H7 (cell line): Measurements from ENCODE around the gene ZNF708. TPM values are rescaled to one million over a fixed set of nuclear protein-coding genes. Genes with fewer than 3 reads are reported as not detected.
"Not testable (repeated sequence)": the region's sequence is repeated elsewhere in the genome, so short reads cannot be mapped to it uniquely, and the experiment has no call there.

Source experiments
- DNase-seq: peaks from one replicate; pipeline ENCODE4 v3.0.0; 2012
- H3K27me3 ChIP-seq: 2 replicates; pipeline ENCODE4 v1.6.0; 2011; ENCODE audit warnings: mild to moderate bottlenecking, low read length; ENCODE audit not compliant: control insufficient read depth, insufficient read depth
- H3K36me3 ChIP-seq: replicated peaks from 2 replicates; pipeline ENCODE4 v1.5.1; 2011; ENCODE audit warnings: low read length; ENCODE audit not compliant: control insufficient read depth, insufficient read depth
- H3K4me3 ChIP-seq: 2 replicates; pipeline ENCODE4 v1.5.1; 2011; ENCODE audit warnings: low read depth, mild to moderate bottlenecking, control low read depth, low read length, moderate library complexity; ENCODE audit not compliant: insufficient read depth
- total RNA-seq: library from RNA; depleted of rRNA; stranded (reverse); fragments of >200 nt; shearing (Covaris generic); gene quantifications from 2 replicates; pipeline ENCODE4 v1.2.3, GENCODE V29; 2014; rRNA removed

ZNF708 gene
- total RNA-seq, 1 experiment from 2014 or later, result 6.5 TPM

DNA sequence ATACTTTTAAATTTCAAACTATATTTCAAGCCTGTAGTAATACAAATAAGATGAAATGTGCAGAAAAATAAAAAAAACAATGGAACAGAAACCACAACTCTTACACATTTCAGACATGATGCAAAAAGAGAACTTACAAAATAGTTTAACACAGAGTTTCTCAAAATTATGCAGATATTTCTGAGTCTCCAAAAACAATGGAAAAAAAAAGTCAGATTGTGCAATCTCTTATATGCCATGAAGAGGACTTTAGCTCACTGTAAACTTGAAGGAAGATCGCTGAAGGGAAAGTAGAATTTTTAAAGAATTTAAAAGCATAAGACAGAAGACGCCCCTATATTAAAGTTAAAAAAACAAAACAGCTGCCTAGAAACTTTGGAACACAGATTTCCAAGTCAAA, 20.4 kb downstream of the ZNF708 start:
- DNase-seq, result no peak
- H3K4me3 ChIP-seq, result no peak overlapping the region
- no peaks in the 10 kb centered on the region for H3K27me3 ChIP-seq
- H3K36me3 ChIP-seq, result no peaks in the 10 kb centered on the region; the same call in 1 of the 2 replicates

DNA sequence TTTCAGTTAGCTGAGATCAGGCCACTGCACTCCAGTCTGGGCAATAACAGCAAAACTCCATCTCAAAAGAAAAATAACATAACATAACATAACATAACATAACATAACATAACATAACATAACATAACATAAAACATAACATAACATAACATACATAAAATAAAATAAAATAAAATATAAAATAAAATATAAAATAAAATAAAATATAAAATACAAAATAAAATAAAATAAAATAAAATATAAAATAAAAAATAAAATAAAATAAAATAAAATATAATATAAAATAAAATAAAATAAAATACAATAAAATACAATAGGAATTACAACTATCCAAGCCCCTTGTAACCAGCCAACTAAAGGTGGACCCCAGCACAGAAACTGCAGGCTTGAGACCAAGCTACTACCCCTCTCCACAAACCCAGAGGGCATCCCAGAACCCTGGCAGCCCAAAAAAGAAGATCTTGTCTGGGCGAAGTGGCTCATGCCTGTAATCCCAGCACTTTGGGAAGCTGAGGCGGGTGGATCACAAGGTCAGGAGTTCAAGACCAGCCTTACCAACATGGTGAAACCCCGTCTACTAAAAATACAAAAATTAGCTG, 22.2 kb downstream of the ZNF708 start:
- H3K27me3 ChIP-seq, DNase-seq, H3K36me3 ChIP-seq, H3K4me3 ChIP-seq: not testable (repeated sequence)

DNA sequence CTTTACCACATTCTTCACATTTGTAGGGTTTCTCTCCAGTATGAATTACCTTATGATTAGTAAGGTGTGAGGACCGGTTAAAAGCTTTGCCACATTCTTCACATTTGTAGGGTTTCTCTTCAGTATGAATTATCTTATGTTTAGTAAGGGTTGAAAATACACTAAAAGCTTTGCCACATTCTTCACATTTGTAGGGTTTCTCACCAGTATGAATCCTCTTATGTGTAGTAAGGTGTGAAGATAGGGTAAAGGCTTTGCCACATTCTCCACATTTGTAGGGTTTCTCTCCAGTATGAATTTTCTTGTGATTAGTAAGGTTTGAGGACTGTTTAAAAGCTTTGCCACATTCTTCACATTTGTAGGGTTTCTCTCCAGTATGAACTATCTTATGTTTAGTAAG, 35.4 kb downstream of the ZNF708 start:
- not testable (repeated sequence) for DNase-seq, H3K4me3 ChIP-seq, H3K36me3 ChIP-seq, H3K27me3 ChIP-seq

DNA sequence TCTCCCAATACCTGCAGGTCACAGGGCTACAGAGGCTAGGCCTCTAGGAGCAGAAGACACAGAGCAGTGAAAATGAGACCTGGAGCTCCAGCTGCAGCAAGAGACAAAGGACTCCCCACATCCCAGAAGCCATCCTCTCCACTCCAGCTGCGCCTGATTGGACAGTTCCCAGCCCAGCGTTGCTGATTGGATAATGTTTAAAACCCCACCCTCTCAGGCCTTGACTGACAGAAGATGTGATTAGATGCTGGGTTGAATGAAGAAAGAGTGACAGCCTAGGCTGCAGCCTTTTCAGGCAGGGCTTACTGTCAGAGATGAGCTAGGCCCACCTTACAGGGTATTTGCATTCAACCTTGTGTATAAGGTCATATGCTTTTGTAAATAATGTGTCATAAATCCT, 59.4 kb downstream of the ZNF708 start:
- no peak overlapping the region for H3K4me3 ChIP-seq
- no peak for DNase-seq
- H3K27me3 ChIP-seq, result no peaks in the 10 kb centered on the region
- H3K36me3 ChIP-seq, result no peaks in the 10 kb centered on the region

DNA sequence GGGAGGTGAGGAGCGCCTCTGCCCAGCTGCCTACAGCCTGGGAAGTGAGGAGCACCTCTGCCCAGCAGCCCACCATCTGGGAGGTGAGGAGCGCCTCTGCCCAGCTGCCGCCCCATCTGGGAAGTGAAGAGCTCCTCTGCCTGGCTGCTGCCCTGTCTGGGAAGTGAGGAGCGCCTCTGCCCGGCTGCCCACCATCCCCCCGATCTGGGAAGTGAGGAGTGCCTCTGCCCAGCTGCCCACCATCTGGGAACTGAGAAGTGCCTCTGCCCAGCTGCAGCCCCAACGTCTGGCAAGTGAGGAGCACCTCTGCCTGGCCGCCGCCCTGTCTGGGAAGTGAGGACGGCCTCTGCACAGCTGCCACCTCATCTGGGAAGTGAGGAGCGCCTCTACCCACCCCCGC, 64.3 kb downstream of the ZNF708 start:
- Histone ChIP-seq H3K27me3 (no peaks in the 10 kb centered on the region), H3K36me3 (no peaks in the 10 kb centered on the region), H3K4me3 (no peak overlapping the region)
- no peak for DNase-seq

DNA sequence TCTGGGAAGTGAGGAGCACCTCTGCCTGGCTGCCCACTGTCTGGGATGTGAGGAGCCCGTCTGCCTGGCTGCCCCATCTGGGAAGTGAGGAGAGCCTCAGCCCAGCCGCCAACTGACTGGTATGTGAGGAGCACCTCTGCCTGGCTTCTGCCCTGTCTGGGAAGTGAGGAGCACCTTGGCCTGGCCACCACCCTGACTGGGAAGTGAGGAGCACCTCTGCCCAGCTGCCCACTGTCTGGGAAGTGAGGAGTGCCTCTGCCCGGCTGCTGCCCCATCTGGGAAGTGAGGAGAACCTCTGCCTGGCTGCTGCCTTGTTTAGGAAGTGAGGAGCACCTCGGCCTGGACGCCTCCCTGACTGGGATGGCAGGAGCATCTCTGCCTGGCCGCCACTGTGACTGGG, 64.8 kb downstream of the ZNF708 start:
- Histone ChIP-seq H3K36me3 (no peaks in the 10 kb centered on the region), H3K4me3 (no peak overlapping the region), H3K27me3 (no peaks in the 10 kb centered on the region)
- DNase-seq, result no peak

DNA sequence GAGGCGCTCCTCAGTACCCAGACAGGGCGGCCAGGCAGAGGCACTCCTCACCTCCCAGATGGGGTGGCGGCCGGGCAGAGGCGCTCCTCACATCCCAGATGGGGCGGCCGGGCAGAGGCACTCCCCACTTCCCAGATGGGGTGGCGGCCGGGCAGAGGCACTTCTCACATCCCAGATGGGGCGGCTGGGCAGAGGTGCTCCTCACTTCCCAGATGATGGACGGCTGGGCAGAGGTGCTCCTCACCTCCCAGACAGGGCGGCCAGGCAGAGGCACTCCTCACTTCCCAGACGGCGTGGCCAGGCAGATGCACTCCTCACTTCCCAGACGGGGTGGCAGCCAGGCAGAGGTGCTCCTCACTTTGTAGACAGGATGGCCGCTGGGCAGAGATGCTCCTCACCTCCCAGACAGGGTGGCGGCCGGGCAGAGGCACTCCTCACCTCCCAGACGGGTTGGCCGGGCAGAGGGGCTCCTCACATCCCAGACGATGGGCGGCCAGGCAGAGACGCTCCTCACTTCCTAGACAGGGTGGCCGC, 68.3 kb downstream of the ZNF708 start:
- not testable (repeated sequence) for H3K36me3 ChIP-seq, H3K27me3 ChIP-seq, DNase-seq, H3K4me3 ChIP-seq

DNA sequence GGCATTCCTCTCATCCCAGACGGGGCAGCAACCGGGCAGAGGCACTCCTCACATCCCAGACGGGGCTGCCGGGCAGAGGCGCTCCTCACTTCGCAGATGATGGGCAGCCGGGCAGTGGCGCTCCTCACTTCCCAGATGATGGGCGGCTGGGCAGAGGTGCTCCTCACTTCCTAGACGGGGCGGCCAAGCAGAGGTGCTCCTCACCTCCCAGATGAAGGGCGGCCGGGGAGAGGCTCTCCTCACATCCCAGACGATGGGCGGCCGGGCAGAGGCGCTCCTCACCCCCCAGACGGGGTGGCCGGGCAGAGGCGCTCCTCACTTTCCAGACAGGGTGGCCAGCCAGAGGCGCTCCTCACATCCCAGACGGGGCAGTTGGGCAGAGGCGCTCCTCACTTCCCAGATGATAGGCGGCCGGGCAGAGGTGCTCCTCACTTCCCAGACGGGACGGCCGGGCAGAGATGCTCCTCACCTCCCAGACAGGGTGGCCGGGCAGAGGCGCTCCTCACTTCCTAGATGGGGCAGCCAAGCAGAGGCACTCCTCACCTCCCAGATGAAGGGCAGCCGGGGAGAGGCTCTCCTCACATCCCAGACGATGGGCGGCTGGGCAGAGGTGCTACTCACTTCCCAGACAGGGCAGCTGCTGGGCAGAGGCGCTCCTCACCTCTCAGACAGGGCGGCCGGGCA, 68.9 kb downstream of the ZNF708 start:
- Histone ChIP-seq H3K36me3 (no peaks in the 10 kb centered on the region), H3K4me3 (no peak overlapping the region), H3K27me3 (no peaks in the 10 kb centered on the region)
- no peak for DNase-seq

DNA sequence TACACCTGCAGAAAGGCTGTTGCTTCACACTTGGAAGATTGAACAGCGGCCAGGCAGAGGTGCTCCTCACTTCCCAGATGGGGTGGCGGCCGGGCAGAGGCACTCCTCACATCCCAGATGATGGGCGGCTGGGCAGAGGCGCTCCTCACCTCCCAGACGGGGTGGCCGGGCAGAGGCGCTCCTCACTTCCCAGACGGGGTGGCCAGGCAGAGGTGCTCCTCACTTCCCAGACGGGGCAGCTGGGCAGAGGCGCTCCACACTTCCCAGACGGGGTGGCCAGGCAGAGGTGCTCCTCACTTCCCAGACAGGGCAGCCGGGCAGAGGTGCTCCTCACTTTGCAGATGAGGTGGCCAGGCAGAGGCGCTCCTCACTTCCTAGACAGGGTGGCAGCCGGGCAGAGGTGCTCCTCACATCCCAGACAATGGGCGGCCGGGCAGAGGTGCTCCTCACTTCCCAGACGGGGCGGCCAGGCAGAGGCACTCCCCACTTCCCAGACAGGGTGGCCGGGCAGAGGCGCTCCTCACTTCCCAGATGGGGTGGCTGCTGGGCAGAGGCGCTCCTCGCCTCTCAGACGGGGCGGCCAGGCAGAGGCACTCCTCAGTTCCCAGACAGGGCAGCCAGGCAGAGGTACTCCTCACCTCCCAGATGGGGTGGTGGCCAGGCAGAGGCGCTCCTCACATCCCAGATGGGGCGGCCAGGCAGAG, 69.6 kb downstream of the ZNF708 start:
- not testable (repeated sequence) for DNase-seq, H3K36me3 ChIP-seq, H3K27me3 ChIP-seq, H3K4me3 ChIP-seq

DNA sequence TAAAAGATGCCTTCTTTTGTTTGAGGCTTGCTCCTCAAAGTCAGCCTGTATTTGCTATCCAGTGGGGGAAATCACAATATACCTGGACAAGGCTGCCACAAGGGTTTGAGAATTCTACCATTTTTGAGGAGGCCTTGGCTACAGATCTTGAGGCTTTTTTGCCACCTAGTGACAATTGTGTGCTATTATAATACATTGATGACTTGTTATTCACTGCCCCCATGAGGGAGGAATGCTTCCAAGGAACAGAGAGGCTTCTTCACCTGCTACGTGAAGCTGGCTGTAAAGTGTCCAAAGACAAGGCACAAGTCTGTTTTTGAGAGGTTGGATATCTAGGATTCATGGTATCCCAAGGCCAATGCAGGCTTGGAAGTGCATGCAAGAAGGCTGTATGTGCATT, 72.5 kb downstream of the ZNF708 start:
- Histone ChIP-seq H3K4me3 (no peak overlapping the region), H3K36me3 (no peaks in the 10 kb centered on the region), H3K27me3 (no peaks in the 10 kb centered on the region)
- DNase-seq, result peak; percentile 57

Other genes starting within 250 kb of the ZNF708 start
- gene ZNF714, start 247.2 kb downstream of the ZNF708 start, total RNA-seq, result 70.5 and 82.7 TPM in 2 replicates
- gene ZNF431, start 187.4 kb downstream of the ZNF708 start, total RNA-seq, result 2.6 and 5.2 TPM in 2 replicates
- 1.7 and 4.6 TPM in 2 replicates for gene ZNF738, start 29.6 kb upstream of the ZNF708 start, total RNA-seq
- 3.1 and 5.2 TPM in 2 replicates for gene ZNF493, start 67.7 kb upstream of the ZNF708 start, total RNA-seq
- 4.8 and 5.4 TPM in 2 replicates for gene ZNF429, start 176.2 kb upstream of the ZNF708 start, total RNA-seq